K562 (cell line): ENCODE data around the gene UHMK1. TPM values are rescaled to one million over a fixed set of nuclear protein-coding genes. Genes with fewer than 3 reads are reported as not detected.

Experiments
- ATAC-seq: fragments of 200-7000 bp; cut with Tn5 transposase; 3 replicates; pipeline ENCODE4 v1.9.1; 2020; ENCODE audit warnings: moderate library complexity
- BruUV-seq: library from RNA; stranded (reverse); fragments of 400-500 nt; replicated peaks from 2 replicates; lab custom pipeline; 2021; lab: Mats Ljungman, UMichigan
- CTCF ChIA-PET: fragments of 300-600 bp; formaldehyde crosslinking; extraction: SDS; loops from one replicate; lab custom pipeline; 2021; ENCODE audit warnings: low intra/inter-chr PET ratio; lab: Yijun Ruan, JAX
- POLR2A ChIA-PET: fragments of 300-600, 350-650 bp; sonication (Branson Sonifier 250); formaldehyde crosslinking; extraction: SDS; loops from one replicate; lab custom pipeline; 2021; ENCODE audit warnings: antibody characterized with exemption, inconsistent platforms; lab: Yijun Ruan, JAX
- DNase-seq, 4 experiments: peaks; one replicate each; pipeline versions ENCODE4 v3.0.0 to v3.0.0-alpha.2; 2011 to 2018; ENCODE audit warnings: low spot score in 3 of 4, mixed read lengths in 3 of 4; ENCODE audit errors: extremely low read depth in 1 of 4
- FAIRE-seq: peaks from 2 replicates; lab custom pipeline; 2011; peaks lifted over from hg19 to GRCh38; lab: Jason Lieb, UNC
- H2AFZ ChIP-seq: 2 replicates; pipeline ENCODE4 v1.6.0; 2011; ENCODE audit warnings: low read depth, low read length, control low read depth, inconsistent platforms
- H3K27ac ChIP-seq: fragments of 200-600 bp; 3 replicates; pipeline ENCODE4 v1.8.0; 2011; ENCODE audit warnings: low read depth, mild to moderate bottlenecking, control low read depth, inconsistent platforms, low read length, moderate library complexity, mixed read lengths; ENCODE audit errors: extremely low read depth
- H3K27me3 ChIP-seq, 2 experiments: fragments of 300-600 bp in 1 of 2; 2 replicates in 1 of 2; 3 replicates in 1 of 2; pipeline versions ENCODE4 v1.6.0 to v1.8.0; 2011; ENCODE audit warnings: inconsistent platforms in 2 of 2, low read length in 2 of 2, mild to moderate bottlenecking in 1 of 2, mixed read lengths in 1 of 2, moderate library complexity in 1 of 2; ENCODE audit not compliant: control insufficient read depth in 2 of 2, insufficient read depth in 2 of 2
- H3K36me3 ChIP-seq: fragments of 300-600 bp; 3 replicates; pipeline ENCODE4 v1.8.0; 2011; ENCODE audit warnings: mild to moderate bottlenecking, low read length, inconsistent platforms; ENCODE audit not compliant: control insufficient read depth, insufficient read depth
- H3K4me1 ChIP-seq, 2 experiments: fragments of 200-600 bp in 1 of 2; replicated peaks in 1 of 2; 2 replicates in 1 of 2; 3 replicates in 1 of 2; pipeline versions ENCODE4 v1.5.1 to v1.8.0; 2011; ENCODE audit warnings: inconsistent platforms in 2 of 2, low read length in 2 of 2, mild to moderate bottlenecking in 1 of 2, mixed read lengths in 1 of 2, moderate library complexity in 1 of 2; ENCODE audit not compliant: control insufficient read depth in 2 of 2, insufficient read depth in 2 of 2
- H3K4me2 ChIP-seq: 2 replicates; pipeline ENCODE4 v1.6.1; 2011; ENCODE audit warnings: low read length, control low read depth, inconsistent platforms, mixed read lengths; ENCODE audit not compliant: insufficient read depth
- H3K4me3 ChIP-seq: fragments of 200-600 bp; sonication (generic), shearing (Covaris generic); 2 replicates; pipeline ENCODE4 v1.5.1; 2016; ENCODE audit warnings: control low read depth, inconsistent platforms
- H3K79me2 ChIP-seq: fragments of 200-600 bp; 3 replicates; pipeline ENCODE4 v1.8.0; 2011; ENCODE audit warnings: low read length, inconsistent platforms; ENCODE audit not compliant: control insufficient read depth, insufficient read depth
- H3K9ac ChIP-seq, 2 experiments: 2 replicates each; pipeline versions ENCODE4 v1.6.0 to v1.6.1; 2011; ENCODE audit warnings: low read depth in 2 of 2, low read length in 2 of 2, control low read depth in 1 of 2, inconsistent platforms in 1 of 2, mild to moderate bottlenecking in 1 of 2, mixed read lengths in 1 of 2; ENCODE audit not compliant: insufficient read depth in 1 of 2
- H3K9me1 ChIP-seq: one replicate; pipeline ENCODE4 v1.6.0; 2011; ENCODE audit warnings: inconsistent platforms, mild to moderate bottlenecking, low read length, moderate library complexity; ENCODE audit not compliant: control insufficient read depth, insufficient read depth
- H3K9me3 ChIP-seq: replicated peaks from 2 replicates; pipeline ENCODE4 v1.5.1; 2011; ENCODE audit warnings: low read depth, low read length, inconsistent platforms; ENCODE audit not compliant: control insufficient read depth, insufficient read depth
- H4K20me1 ChIP-seq: replicated peaks from 2 replicates; pipeline ENCODE4 v1.6.1; 2011; ENCODE audit warnings: low read length, inconsistent platforms, mixed read lengths; ENCODE audit not compliant: control insufficient read depth, insufficient read depth
- BDP1 ChIP-seq: IDR thresholded peaks from 3 replicates; pipeline ENCODE4 v1.6.1; 2011; ENCODE audit not compliant: insufficient read length, insufficient read depth
- FIP1L1 ChIP-seq: fragments of 200-400 bp; formaldehyde crosslinking; IDR thresholded peaks from 2 replicates; pipeline ENCODE4 v1.6.1; 2018; ENCODE audit warnings: mild to moderate bottlenecking, low read depth, low read length; ENCODE audit not compliant: poor library complexity, severe bottlenecking
- GABPA ChIP-seq: fragments of 200-800 bp; sonication (Bioruptor generic); conservative IDR thresholded peaks from 2 replicates; pipeline ENCODE4 v1.6.1; 2016; ENCODE audit warnings: low read depth, missing genetic modification characterization, missing compliant biosample characterization
- KDM2B ChIP-seq: fragments of 250-450 bp; sonication (Bioruptor Pico); IDR thresholded peaks from 2 replicates; pipeline ENCODE4 v1.8.0; 2021; ENCODE audit warnings: mild to moderate bottlenecking, moderate library complexity
- MLX ChIP-seq, 2 experiments: fragments of 450-650 bp in 1 of 2; sonication (generic) in 1 of 2; formaldehyde crosslinking; conservative IDR thresholded peaks; 2 replicates each; pipeline versions ENCODE4 v1.4.0 to v1.8.1; 2020 to 2022; ENCODE audit warnings: mild to moderate bottlenecking in 1 of 2, missing genetic modification reagents in 1 of 2
- MTA1 ChIP-seq: fragments of 450-650 bp; IDR thresholded peaks from 2 replicates; pipeline ENCODE4 v1.6.1; 2017; ENCODE audit warnings: borderline replicate concordance
- NR3C1 ChIP-seq: sonication (generic); formaldehyde crosslinking; IDR thresholded peaks from 2 replicates; pipeline ENCODE4 v1.8.1; 2022; ENCODE audit warnings: missing genetic modification reagents
- PHB2 ChIP-seq: fragments of 450-650 bp; IDR thresholded peaks from 2 replicates; pipeline ENCODE4 v1.6.1; 2017; ENCODE audit warnings: low read depth
- SIRT6 ChIP-seq: IDR thresholded peaks from one replicate; pipeline ENCODE4 v1.6.1; 2012; ENCODE audit warnings: low read depth, mild to moderate bottlenecking, control low read depth, inconsistent platforms, low read length, moderate library complexity
- TFE3 ChIP-seq: fragments of 450-650 bp; formaldehyde crosslinking; IDR thresholded peaks from 2 replicates; pipeline ENCODE4 v1.4.0; 2020; ENCODE audit warnings: mild to moderate bottlenecking, mixed read lengths
- ZNF23 ChIP-seq: fragments of 250-450 bp; sonication (Bioruptor Pico); IDR thresholded peaks from 2 replicates; pipeline ENCODE4 v1.4.0; 2020; ENCODE audit warnings: mild to moderate bottlenecking
- ZNF282 ChIP-seq: sonication (generic); formaldehyde crosslinking; IDR thresholded peaks from 2 replicates; pipeline ENCODE4 v1.8.1; 2023; ENCODE audit warnings: missing genetic modification reagents
- ZNF324 ChIP-seq: fragments of 250-450 bp; sonication (Bioruptor Pico); IDR thresholded peaks from 2 replicates; pipeline ENCODE4 v1.4.0; 2020; ENCODE audit warnings: mild to moderate bottlenecking
- WGBS: fragments of 100-300 bp; shearing (Covaris generic); methylation state at CpG from one replicate; pipeline ENCODE4 v1.1.6; 2016; ENCODE audit warnings: low coverage, mixed read lengths; ENCODE audit not compliant: insufficient coverage; ENCODE audit errors: missing lambda C conversion rate; 5-methylcytosine and 5-hydroxymethylcytosine counted together
- in situ Hi-C: fragments of 300-500 bp; cut with MboI; formaldehyde crosslinking; loops from 4 replicates; pipeline ENCODE4 v1.15.0; 2018; ENCODE audit warnings: inconsistent platforms, mixed read lengths
- intact Hi-C: fragments of 100-400 bp; cut with micrococcal nuclease; formaldehyde crosslinking; loops from 2 replicates; pipeline ENCODE4 v1.14.2; 2022
- polyA plus RNA-seq, 8 experiments: library from polyadenylated mRNA; depleted of rRNA in 4 of 8; stranded (reverse) in 5 of 8; unstranded in 3 of 8; fragments of >200 nt; fragmentation: Nextera tagmentation in 2 of 8; fragmentation: Illumina TruSeq in 1 of 8; extraction: Ambion mirVana in 2 of 8; extraction: Trizol in 1 of 8; gene quantifications; 2 replicates each; pipeline versions ENCODE4 v1.2.1 to v1.2.3, GENCODE V29; 2011 to 2014; ENCODE audit warnings: inconsistent platforms in 1 of 8, missing spikeins in 1 of 8
- total RNA-seq, 7 experiments: library from RNA; depleted of rRNA in 6 of 7; stranded (reverse); fragments of >200 nt in 6 of 7; fragmentation: Illumina TruSeq in 2 of 7; extraction: Trizol in 2 of 7; gene quantifications; 2 replicates each; pipeline versions ENCODE4 v1.2.1 to v1.2.3, GENCODE V29; 2011 to 2021; ENCODE audit warnings: low replicate concordance in 1 of 7

UHMK1 gene
- total and polyA plus RNA-seq, 9 of the 15 experiments (the other 6 are each of a cell fraction or from before 2014, with no cell fraction given) = 13.1 to 72.4 (median 38.3) TPM

GRCh38 chr1:162541619-162542141 is 44.1 kb downstream of the UHMK1 start:
- 0 out of 2 replicates have a peak, but pooled peaks cover 1% of the 10 kb centered on the region for H3K9me3 ChIP-seq
- H3K27ac ChIP-seq = no peak overlapping the region
- no peak for FAIRE-seq
- no peak for DNase-seq
- H3K36me3 ChIP-seq = no peaks in the 10 kb centered on the region
- H3K4me3 ChIP-seq = no peak overlapping the region
- no peak; the same call in 2 of the 3 replicates for ATAC-seq
- H4K20me1 ChIP-seq = no peaks in the 10 kb centered on the region
- H3K4me1 ChIP-seq = 0 out of 5 replicates have a peak, but pooled peaks cover 0 to 3% of the 10 kb centered on the region in 2 experiments
- POLR2A ChIA-PET = interaction anchor here (1.3 to 1.7 kb wide), 2 partner anchors 10 to 20 kb away, joined by 3 to 4 read pairs; partner anchors contain the start of gene UAP1
- intact Hi-C loops (no loop called here), in situ Hi-C loops (no loop called here)
- no peak overlapping the region for H3K9ac ChIP-seq
- H3K4me2 ChIP-seq = no peak overlapping the region
- no TSS peak for BruUV-seq
- no peaks in the 10 kb centered on the region for H3K27me3 ChIP-seq
- H3K9me1 ChIP-seq = no peaks in the 10 kb centered on the region
- H3K79me2 ChIP-seq = no peaks in the 10 kb centered on the region
- no peak overlapping the region for H2AFZ ChIP-seq
- 30% methylated on average over 5 of the region's 5 CpGs for WGBS
- TF ChIP-seq TFE3 (CRISPR knock-in tag) (no peak), ZNF282 (CRISPR knock-in tag) (no peak), MLX (CRISPR knock-in tag; conservative IDR thresholded peaks at IDR 0.05) (no peak), BDP1 (no peak), GABPA (tag) (no peak), SIRT6 (no peak), FIP1L1 (no peak), MTA1 (no peak), KDM2B (CRISPR knock-in tag) (no peak), NR3C1 (CRISPR knock-in tag) (no peak), ZNF324 (no peak), ZNF23 (CRISPR knock-in tag) (no peak), PHB2 (no peak)
- TF ChIP-seq, all 486 proteins: peak for 0
- CTCF ChIA-PET = no interaction called here
